ENCODE measurements around the gene NPB. TPM values are rescaled to one million over a fixed set of nuclear protein-coding genes. Genes with fewer than 3 reads are reported as not detected.
A peak's percentile ranks its signal among the peaks of the same experiment; 100 is the strongest.

Gene NPB
- total RNA-seq, 1 experiment from 2014 or later = 1.8 TPM

DNA sequence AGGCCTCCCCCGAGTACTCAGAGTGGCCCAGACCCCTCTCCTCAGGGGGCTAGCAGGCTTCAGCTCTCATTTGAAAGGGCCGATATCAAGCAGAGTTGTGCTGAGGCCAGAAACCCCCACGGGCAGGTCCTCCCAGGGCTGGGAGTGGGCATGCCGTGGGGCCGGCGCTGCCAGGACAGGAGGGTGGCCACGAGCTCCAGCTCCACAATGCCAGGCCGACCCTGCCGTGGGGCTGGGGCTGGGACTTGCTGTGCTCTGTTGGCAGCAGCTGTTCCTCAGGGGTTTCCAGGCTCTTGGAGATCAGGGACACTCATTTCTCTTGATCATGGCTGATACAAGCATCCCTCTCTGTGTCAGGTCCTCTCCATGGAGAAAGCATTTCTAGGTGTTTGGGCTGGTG lies 3.2 kb upstream of the NPB start:
- no peak for DNase-seq (ENCODE audit: low spot score)

DNA sequence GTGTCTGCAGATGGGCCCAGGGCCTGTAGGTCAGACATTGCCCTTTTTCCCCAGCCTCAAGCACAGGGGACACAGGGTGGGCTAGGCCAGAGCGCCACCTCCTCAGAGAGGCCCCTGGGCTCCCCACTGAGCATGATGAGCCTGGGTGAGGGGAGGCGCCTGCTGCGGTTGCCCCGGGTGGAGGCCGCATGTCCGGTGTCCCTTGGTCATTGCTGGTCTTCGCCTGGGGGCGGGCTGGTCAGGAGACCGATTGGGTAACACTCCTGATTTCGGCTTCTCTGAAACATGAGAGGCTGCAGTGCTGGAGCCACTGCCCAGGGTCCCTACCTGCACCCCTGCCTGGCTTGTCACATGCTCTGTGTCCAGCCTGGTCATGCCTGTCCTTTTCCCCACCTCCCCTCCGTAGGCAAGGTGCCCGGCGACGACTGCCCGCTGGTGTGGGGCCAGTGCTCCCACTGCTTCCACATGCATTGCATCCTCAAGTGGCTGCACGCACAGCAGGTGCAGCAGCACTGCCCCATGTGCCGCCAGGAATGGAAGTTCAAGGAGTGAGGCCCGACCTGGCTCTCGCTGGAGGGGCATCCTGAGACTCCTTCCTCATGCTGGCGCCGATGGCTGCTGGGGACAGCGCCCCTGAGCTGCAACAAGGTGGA lies 2.4 kb upstream of the NPB start:
- DNase-seq (ENCODE audit: low spot score) = no peak

DNA sequence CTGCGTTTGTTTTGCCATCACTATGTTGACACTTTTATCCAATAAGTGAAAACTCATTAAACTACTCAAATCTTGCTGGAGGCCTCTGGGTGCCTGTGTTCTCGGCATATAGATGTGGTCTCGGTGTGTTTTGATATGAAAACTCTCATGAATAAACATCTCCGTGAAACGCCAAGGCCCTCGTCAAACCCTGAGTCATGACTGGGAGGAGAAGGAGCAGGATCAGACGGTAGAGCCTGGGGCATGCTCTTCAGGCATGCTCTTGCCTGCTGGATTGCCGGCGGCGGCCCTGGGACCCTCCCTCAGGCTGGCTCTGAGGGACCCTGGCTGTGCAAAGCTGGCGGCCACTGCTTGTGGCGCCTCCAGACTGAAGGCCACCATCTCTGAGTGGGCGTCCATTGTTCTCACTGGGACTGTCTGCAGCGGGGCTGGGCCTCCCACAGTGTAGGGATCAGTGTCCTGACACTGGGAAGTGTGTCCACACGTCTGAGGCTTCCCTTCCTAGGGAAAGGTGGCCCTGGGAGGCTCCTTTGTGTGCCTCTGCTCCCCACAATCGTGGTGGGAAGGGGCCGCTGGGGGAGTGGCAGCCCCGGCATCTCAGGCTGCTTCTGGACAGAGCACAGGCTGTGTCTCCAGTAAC lies 1.7 kb upstream of the NPB start:
- DNase-seq (ENCODE audit: low spot score) = no peak

DNA sequence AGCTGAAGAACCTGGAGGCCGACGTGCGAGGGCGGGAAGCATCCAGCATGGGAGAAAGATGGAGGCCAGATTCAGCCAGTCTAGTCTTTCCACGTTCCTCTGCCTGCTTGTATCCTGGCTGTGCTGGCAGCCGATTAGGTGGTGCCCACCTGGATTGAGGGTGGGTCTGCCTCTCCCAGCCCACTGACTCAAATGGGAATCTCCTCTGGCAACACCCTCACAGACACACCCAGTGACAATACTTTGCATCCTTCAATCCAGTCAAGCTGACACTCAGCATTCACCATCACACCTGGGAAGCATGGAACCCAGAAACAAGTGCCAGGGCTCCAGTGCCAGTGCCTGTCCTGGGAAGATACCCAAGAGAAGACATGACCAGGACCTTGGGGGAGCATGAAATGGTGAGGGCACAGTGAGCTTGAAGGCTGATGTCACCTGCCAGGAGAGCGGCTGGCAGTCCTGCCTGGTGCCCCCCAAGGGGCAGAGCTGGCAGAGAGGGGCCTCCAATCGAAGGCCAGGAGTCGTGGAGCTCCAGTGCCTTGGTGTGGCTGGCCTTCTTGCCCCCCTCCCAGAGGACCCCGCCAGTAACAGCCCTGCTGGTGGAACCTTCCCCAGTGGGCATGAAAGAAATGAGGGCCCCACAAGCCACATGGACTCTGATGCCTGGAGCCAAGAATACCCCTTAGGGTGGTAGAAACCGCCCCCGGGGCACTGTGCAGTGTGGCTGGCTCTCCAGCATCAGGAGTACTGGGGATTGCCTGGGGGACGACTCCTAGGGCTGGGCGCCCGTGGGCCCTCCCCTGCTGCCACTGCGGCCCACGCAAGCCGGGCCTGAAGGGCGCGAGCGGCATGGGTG lies 643 bp upstream of the NPB start:
- DNase-seq (ENCODE audit: low spot score) = no peak

DNA sequence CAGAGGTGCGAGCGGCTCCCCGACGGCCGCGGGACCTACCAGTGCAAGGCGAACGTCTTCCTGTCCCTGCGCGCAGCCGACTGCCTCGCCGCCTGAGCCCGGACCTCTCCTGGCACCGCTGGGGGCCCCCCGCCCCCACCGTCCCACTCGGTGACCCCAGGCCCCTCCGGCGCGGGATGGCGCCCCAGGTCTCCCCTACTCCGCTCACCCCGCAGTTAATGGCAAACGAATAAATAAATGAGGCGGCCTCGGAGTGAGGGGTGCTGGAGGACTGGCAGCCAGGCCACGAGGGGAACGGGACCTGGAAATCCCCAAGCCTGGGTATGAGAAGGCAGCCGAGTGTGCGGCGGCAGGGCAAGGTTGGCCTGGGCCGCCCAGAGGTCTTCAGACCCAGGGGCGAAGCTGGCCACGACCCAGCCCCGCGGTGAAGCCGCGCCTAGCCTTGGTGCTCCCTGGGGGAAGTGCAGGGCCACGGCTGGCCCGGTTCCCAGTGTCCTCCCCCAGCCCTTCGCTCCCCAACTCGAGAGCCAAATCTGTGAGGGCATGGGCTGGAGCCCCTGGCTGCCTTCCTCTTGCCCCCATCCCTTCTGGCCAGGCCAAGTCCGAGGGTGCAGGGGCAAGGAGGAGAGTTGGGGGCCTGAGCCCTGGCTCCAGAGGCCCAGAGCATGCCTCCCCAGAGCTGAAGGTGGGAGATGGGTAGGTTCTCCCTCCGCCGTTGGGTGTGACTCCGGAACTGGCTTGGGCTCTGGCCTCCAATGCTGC lies 796 bp downstream of the NPB start:
- no peak for DNase-seq (ENCODE audit: low spot score)

DNA sequence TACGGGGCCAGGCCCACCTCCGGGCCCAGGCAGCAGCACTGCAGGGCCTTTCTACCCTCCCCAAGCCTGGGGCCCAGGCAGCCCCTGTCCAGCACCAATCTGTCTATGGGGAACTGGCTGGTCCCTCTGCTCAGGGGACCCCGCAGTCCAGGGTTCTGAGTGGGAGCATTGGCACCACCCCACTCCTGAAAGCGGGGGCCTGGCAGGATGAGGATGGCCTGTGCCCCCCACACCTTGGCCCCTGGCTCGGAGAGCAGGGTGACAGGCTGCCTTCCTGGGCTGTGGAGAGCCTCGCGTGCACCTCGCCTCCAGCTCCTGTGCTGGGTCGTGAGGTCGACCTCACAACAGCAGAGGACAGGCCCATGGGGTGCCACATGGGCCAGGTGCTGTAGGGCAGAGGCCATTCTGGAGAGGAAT lies 1.4 kb downstream of the NPB start:
- no peak for DNase-seq (ENCODE audit: low spot score)

DNA sequence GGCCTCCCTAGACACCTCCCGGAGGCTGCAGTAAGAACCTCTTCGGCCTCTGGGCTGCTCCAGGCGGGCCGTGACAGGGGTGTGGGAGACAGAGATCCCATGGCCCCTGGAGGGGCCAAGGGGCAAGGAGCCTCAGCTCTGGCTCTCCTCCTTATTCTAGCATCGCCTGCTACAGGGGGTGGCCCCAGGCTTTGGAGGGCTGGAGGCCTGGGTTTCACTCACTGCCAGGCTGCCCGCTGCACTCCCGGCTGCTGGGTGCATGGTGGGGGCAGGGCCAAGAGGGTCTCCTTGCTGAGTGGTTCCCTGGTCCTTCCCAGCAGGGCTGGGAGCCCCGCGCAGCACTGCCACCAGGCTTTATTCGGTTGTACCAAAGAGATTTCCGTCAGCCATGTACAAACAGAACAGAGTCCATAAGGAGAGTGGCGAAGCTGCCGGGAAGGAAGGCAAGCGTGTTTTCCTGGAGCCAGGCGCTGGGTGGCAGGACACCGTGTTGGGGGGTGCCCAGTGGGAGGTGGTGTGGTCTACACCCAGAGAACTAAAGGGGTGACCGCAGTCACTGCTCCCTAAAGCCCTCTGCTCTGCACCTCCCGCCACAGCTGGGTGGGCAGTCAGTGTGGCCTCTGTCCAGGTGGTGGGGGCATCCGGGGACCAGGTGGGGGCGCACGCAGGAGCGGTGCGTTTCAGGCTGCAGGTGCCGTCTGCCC lies 2.0 kb downstream of the NPB start:
- DNase-seq (ENCODE audit: low spot score) = no peak

DNA sequence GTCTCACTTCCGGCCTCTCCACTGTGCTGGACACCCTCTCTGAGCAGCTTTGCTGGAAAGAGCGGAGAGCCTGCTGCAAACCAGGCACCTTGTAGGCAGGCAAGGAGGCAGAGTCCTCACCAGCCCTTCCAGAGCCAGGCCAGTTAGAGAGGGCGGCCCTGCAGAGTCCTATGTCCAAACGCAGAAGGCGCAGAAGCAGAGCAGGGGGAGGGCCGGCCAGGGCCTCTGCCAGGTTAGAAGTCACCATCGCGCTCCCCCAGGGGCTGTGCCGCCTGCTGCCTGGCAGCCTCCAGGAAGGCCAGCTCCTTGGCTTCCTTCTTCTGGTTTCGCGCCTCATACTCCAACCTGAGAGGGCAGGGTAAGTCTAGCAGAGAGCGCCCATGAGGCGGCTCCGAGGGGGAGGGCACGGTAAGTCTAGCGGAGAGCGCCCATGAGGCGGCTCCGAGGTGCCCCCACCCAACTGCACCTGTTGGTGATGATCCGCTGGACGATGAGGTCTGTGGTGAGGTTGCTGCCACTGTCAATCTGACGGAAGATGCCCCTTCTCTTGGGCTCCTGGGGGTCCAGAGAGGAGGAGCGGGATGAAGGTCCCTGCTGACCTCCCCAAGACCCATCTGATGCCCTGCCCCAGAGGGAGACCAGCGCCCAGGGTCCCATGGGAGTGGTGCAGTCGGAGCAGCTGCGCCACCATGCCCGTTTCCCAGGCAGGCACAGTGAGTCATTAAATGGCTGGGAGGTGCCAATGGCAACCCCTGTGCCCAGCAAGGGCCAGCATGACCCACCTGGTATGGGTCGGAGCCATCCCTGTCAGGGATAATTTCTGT lies 2.8 kb downstream of the NPB start:
- no peak for DNase-seq (ENCODE audit: low spot score)

DNA sequence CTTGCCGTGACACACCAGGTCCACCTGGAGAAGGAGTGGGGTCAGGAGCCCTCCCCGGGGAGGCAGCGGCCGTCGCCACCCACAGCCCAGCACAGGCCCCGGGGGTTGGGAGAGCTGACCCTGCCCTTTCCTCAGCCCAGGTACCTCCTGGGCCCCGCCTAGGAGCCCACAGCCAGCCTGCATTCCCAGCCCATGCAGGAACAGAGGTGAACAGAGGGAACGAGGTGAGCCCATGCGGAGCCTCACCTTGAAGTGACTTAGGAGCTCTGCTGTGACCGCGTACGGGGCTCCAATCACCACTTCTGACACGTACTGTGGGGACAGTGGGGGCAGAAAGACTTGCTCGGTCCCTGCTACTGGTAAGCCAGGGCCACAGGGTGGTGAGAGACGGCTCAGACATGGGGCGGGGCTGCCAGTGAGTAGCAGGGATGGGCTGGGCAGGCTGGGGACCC lies 3.4 kb downstream of the NPB start:
- DNase-seq (ENCODE audit: low spot score) = no peak

DNA sequence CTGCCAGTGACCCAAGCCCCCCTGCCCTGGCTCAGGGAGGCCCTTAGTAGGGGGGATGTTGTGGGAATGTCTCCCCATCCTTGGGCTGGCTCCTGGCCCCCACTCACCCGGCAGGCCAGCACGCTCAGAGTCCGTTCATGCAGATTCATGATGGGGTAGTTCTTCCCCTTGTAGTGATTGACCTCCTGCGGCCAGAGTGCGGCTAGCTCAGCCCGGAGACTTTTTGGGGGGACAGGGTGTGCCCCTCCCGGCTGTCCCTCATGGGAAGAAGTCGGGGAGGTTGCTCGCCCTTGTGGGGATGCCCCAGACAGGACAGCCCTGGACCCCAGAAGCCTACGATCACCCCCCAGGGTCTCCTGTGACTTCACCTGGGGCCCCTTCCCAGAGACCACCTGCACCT lies 4.0 kb downstream of the NPB start:
- DNase-seq (ENCODE audit: low spot score) = no peak

DNA sequence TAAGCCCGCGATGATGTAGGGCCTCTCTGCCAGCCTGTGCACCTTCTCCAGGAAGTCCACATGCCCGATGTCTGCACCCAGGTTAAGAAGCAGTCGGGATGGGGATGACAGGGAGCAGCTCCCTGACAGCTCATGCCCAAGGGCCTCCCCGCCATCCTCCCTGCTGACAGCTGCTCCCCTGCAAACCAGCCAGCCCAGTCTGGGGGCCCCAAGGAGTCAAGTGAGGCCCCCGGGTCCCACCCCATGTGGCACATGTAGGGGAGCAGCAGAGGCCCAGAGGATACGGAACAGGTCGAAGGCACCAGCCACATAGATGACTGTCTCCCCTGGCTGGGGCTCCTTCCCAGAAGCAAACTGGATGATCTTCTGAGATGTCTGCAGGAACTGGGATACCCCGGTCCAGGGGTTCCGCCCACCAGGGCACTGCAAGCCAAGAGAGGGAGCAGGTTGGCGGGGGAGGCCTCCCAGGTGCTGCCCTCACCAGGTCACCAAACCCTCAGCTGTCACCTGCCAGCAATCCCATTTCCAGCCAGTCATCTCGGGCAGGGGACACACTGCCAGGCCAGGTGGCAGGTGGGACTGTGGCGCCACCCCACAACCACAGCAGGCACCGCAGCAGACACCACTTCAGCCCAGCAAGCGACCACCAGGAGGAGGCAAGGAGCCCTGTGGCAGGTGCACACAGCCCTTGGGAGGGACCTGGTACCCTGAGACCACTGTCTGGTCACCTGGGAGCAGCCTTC lies 4.6 kb downstream of the NPB start:
- DNase-seq (ENCODE audit: low spot score) = no peak

DNA sequence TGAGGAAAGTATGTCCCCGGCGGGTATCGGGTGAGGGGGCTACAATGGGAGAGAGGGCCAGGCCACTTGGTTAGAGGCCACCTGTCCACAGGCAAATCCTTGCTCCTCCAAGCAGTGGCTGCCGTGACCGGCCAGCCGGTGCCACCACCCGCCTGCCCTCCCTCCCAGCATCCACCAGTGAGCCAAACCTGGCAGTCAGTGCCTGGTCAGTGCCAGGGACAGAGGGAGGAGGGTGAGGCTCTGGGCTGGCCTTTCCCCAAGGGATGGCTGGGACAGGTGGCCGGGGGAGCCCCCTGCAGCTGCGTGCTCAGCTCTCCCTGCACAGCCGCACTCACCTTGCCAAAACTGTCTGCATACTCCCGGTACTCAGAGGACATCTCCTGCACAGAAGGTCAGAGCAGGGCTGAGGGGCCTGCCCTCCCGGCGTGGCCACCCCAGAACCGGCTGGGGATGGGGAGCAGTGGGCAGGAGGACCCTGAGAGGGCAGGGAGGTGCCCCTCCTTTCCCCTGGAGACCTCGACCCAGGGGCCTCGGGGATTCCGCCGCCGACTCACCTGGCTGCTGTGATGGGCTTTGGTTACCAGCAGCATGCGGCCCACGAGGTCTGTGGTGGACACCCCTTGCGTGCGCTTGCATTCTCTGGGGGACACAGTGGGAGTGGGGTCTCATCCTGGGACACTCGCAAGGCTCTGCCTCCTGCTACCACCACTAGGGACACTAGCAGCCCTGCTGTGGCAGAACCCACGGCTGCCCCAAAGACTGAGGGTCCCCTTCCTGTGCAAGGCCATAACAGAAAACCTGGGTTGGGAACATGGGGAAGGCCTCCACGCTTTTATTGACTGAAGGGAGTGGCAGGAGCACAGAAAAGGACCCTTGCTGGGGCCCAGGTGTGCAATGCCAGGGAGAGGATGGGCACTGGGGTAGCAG lies 5.4 kb downstream of the NPB start:
- no peak for DNase-seq (ENCODE audit: low spot score)

DNA sequence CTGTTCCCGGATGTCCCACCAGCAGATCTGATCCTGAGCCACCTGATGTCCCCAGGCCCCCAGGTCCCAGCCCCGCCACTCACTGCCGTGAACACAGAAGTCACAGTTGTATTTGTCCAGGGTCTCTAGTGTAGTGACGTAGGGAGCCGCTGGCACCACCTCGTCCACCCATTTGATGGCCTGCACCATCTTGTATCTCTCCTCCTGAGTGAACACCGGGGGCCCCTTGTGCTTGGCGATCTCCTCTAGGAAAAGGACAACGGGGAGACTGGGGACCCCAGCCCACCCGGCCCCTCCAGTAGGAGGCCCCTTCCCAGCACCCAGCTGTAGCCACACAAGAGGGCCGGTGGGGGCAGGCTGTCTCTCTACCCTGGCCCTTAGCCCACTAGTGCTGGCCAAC lies 6.8 kb downstream of the NPB start:
- no peak for DNase-seq (ENCODE audit: low spot score)

DNA sequence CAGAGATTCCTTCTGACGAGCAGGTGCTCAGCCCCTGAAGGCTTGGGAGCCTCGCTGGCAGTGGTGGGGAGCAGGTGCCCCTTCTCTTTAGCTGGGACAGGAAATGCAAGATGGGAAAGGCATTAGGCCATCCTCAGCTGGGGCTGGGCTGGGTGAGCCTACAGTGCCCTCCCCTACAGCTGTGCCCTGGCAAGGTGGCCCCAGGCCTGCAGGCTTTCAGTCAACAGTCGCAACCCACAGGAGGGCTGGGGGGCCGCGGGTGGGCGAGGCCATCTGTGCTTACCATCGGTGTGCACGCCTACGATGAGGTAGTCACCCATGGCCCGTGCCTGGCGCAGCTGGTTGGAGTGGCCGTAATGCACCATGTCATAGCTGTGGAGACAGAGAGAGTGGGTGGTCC lies 7.2 kb downstream of the NPB start:
- DNase-seq (ENCODE audit: low spot score) = no peak

DNA sequence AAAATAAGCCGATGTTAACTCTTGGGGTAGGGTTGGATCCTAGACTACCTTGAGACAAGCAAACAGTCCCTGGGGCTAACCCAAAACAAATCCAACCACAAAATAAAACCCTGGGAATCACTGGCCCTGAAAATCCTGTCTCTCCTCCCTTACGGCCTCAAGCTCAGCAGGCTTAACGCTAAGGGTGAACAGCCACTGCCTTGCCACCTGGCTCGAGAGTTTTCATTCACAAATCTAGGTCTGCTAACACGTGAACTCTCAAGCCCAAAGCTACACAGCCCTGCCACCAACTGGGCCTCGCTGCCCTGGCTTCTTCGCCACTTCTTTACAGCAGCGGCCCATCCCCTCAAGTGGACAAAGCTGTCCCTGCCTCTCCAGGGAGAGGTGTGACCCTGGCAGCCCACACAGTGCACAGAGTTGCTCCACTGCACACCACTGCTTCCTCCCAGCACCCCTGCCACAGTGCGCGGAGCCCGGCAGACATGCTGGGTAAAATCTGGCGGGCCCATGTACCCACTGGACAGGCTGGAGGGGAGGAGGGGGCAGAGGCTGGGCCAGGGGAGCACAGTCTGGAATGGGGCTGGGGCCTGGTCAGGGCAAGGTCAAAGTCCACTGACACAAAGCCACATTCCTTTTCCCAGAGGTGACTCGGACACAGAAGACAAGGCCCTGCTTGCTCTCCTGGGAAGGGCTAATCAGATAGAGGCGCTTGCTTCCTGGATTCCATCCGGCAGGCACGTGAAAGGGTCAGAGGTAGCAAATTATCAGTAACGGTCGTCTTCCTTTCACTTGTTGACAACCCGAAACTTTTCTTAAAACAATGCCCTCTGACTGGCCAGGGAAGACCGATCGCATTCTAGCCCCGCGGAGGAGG lies 8.2 kb downstream of the NPB start:
- DNase-seq (ENCODE audit: low spot score) = no peak

DNA sequence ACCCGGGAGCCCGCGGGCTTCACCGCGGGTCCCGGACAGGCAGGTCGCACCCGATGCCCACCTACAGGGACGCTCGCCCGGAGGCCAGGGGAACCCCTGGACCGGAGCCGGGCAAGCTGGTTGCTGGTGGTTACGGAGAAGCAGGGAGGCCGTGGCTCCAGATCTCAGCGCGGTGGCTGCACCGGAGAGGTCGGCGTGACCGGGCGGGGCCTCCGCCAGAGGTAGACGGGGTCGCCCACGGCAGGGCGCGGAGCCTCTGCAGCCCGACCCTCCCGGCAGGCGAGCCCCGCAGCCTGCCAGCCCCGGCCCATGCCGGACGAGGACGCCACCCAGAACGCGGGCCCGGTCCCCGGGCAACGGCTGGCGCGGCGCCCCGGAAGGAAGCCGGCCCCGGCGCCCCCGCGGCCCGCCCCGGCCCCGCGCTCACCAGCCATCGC lies 8.8 kb downstream of the NPB start:
- no peak for DNase-seq (ENCODE audit: low spot score)

DNA sequence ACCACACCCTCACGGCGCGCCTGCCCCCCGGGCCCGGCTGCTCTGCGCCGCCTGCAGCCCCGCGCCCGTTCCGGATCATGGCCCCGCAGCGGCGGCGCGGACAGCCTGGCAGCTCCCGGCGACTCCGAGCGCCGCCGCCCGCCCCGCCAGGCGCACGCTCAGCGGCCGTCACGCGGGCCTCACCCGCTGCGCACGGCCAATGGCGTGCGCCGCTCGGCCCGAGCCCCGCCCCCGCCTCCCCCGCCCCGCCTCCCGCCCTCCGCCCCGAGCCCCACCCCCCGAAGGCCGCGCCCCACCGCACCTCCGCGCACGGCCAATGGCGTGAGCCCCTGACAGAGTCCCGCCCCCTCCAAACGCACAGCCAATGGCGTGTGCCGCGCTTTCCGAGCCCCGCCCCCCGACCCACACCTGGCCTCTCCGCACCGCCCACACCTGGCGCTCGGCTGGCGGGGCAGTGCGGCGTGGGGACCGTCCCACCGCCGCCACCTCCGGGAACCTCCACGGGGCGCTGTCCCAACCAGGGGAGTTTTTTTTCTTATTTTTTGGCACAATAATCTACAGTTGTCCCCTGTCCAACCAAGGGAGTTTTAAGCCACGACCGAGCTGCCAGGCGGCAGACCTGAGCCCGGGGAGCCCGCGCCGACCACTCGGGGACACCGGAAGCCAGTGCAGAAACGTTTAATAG lies 9.4 kb downstream of the NPB start, which contains the start of gene PCYT2:
Gene PCYT2 (minus strand): TSS at position 123 of the 685 bp plus-strand sequence. CDS start 44 bp downstream, at position 79.
- DNase-seq (ENCODE audit: low spot score) = peak; percentile 64
